Hepatocyte (in vitro differentiated cells): ENCODE measurements around the gene PPP1CA.

Experiments used
- CTCF ChIP-seq: fragments of 200-600 bp; sonication (generic); IDR thresholded peaks from 2 replicates; pipeline ENCODE4 v1.5.1; 2016; ENCODE audit warnings: antibody characterized with exemption, mild to moderate bottlenecking; ENCODE audit not compliant: poor library complexity
- EZH2 ChIP-seq: fragments of 200-600 bp; sonication (generic); IDR thresholded peaks from 2 replicates; pipeline ENCODE4 v1.6.1; 2016; ENCODE audit warnings: antibody characterized with exemption, mild to moderate bottlenecking, borderline replicate concordance

DNA sequence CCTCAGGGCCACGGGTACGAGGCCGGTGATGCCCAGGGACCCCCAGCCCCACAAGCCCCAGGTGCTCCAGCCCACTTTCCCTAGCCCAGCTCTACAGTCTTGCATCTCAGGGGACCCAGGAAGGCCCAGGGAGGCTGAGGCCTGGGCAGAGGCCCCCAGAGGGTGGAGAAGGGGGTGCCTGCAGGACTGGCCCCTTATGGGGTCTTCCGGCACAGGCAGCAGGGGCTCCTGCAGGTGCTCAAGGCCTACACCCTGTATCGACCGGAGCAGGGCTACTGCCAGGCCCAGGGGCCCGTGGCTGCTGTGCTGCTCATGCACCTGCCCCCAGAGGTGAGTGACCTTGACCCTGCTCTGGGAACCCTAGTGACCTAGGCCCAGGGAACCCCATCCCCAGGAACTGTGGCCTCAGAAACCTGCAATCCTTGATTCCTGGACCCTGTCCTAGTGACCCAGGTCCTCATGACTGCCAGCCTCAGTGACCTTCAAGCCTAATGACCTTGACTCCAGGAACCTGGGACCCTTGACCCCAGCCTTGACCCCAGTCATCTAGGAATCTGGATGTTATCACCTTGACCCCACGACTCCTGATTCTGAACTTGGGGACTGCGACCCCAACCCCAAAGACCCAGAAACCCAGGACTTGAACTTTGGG, 4.2 kb upstream of the PPP1CA start:
- TF ChIP-seq CTCF (no peak), EZH2 (no peak)
